CD4-positive, alpha-beta T cell treated with Interleukin-12 subunit alpha and Interleukin-12 subunit beta, for 1 hour (primary cell): ENCODE data around the gene KCND2.

ENCODE experiments used
- DNase-seq: peaks from one replicate; pipeline ENCODE4 v3.0.0-alpha.2; 2020

KCND2 gene

GRCh38 chr7:120412139-120413050 is 139.4 kb downstream of the KCND2 start:
- DNase-seq: no peak

- DNase-seq: no peak
Measured at GRCh38 chr7:120413164-120413563, 140.2 kb downstream of the KCND2 start.

GRCh38 chr7:120417244-120417979 is 144.4 kb downstream of the KCND2 start:
- no peak for DNase-seq

GRCh38 chr7:120421151-120421651 is 148.2 kb downstream of the KCND2 start:
- no peak for DNase-seq

GRCh38 chr7:120431016-120431415 is 158.0 kb downstream of the KCND2 start:
- no peak for DNase-seq

- no peak for DNase-seq
Measured at GRCh38 chr7:120436487-120437060, 163.6 kb downstream of the KCND2 start.

GRCh38 chr7:120441850-120442249 is 168.9 kb downstream of the KCND2 start:
- DNase-seq: no peak

GRCh38 chr7:120442838-120443237 is 169.9 kb downstream of the KCND2 start:
- no peak for DNase-seq

- DNase-seq: no peak
Measured at GRCh38 chr7:120444650-120445049, 171.7 kb downstream of the KCND2 start.

GRCh38 chr7:120445276-120445675 is 172.3 kb downstream of the KCND2 start:
- no peak for DNase-seq

GRCh38 chr7:120452665-120453064 is 179.7 kb downstream of the KCND2 start:
- no peak for DNase-seq

GRCh38 chr7:120456699-120457098 is 183.7 kb downstream of the KCND2 start:
- DNase-seq: no peak

GRCh38 chr7:120460949-120461348 is 188.0 kb downstream of the KCND2 start:
- DNase-seq: no peak

- no peak for DNase-seq
Measured at GRCh38 chr7:120462991-120463390, 190.0 kb downstream of the KCND2 start.

- DNase-seq: no peak
Measured at GRCh38 chr7:120464104-120464503, 191.1 kb downstream of the KCND2 start.

GRCh38 chr7:120467676-120468075 is 194.7 kb downstream of the KCND2 start:
- DNase-seq: no peak

GRCh38 chr7:120468611-120469010 is 195.6 kb downstream of the KCND2 start:
- no peak for DNase-seq

GRCh38 chr7:120472892-120473291 is 199.9 kb downstream of the KCND2 start:
- no peak for DNase-seq

- DNase-seq: no peak
Measured at GRCh38 chr7:120473352-120473751, 200.4 kb downstream of the KCND2 start.

GRCh38 chr7:120475994-120476393 is 203.0 kb downstream of the KCND2 start:
- no peak for DNase-seq

- no peak for DNase-seq
Measured at GRCh38 chr7:120480472-120480871, 207.5 kb downstream of the KCND2 start.

GRCh38 chr7:120480930-120481329 is 208.0 kb downstream of the KCND2 start:
- DNase-seq: no peak

GRCh38 chr7:120486164-120486563 is 213.2 kb downstream of the KCND2 start:
- DNase-seq: no peak

GRCh38 chr7:120502132-120502531 is 229.2 kb downstream of the KCND2 start:
- DNase-seq: no peak
